ENCODE measurements around the gene NOTCH1. TPM values are rescaled to one million over a fixed set of nuclear protein-coding genes. Genes with fewer than 3 reads are reported as not detected.

NOTCH1 gene
- total RNA-seq, 1 experiment from 2014 or later, result 39.2 TPM

DNA sequence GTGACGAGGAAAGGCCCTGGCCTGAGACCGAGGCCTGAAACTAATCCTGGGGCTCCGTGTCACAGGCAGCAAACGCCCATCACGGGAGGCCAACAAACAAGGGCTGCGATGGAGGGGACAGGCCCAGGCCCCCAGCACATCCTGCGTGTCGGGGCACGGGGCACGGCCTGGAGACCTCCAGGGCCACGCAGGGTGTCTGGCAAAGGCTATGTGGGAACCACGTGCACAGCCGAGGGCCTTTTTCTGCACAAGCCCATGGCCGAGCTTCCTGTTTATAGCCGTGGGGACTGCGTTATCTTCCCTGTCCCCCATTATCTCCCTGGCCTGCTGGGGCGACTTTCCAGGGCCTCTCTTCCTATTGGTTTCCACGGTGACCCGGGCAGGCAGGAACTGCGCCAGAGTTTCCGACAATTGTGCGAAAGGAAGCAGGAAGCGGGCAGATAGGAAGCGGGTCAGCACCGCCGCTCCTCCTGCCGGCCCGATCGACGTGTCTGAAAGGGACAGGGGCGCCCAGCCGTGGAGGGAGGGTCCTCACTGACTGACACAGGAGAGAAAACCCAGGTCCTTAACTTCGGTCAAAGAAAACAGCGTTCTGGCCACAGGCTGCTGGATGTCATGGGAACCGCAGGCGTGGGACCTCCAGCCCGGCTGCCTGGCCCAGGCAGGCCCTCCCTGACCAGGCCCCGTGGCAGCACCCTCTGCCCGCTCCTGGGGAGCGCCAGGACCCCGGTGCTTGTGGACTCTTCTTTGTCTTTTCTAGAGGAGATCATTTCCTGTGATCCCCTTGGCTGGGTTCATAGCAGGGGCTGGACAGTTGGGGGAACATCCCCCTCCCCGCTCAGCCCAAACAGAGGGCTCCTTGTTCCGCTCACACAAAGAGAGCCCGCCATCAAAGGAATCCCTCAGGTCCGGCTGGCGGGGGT lies 33.9 kb downstream of the NOTCH1 start:
- Histone ChIP-seq H3K9me3 (ENCODE audit: insufficient read depth, low read depth) (no peaks in the 10 kb centered on the region), H2AFZ (no peak overlapping the region), H3K27ac (no peak overlapping the region), H3K36me3 (ENCODE audit: low read depth) (no peaks in the 10 kb centered on the region), H3K27me3 (ENCODE audit: insufficient read depth, low read depth) (no peaks in the 10 kb centered on the region), H3K4me3 (no peak overlapping the region), H3K4me2 (no peak overlapping the region), H4K20me1 (ENCODE audit: insufficient read depth) (no peaks in the 10 kb centered on the region; the same call in 1 of the 2 replicates), H3F3A (ENCODE audit: insufficient read depth, low read depth) (no peaks in the 10 kb centered on the region), H3K4me1 (replicated peaks; ENCODE audit: insufficient read depth) (no peaks in the 10 kb centered on the region), H3K79me2 (ENCODE audit: low read depth) (no peaks in the 10 kb centered on the region), H3K9me2 (ENCODE audit: insufficient read depth) (no peaks in the 10 kb centered on the region)
- no TSS peak for BruUV-seq (replicated peaks)
- POLR2A ChIA-PET (ENCODE audit: unreplicated experiment), result no interaction called here
- CTCF ChIA-PET, result no interaction called here
- TF ChIP-seq, protein P1, sequence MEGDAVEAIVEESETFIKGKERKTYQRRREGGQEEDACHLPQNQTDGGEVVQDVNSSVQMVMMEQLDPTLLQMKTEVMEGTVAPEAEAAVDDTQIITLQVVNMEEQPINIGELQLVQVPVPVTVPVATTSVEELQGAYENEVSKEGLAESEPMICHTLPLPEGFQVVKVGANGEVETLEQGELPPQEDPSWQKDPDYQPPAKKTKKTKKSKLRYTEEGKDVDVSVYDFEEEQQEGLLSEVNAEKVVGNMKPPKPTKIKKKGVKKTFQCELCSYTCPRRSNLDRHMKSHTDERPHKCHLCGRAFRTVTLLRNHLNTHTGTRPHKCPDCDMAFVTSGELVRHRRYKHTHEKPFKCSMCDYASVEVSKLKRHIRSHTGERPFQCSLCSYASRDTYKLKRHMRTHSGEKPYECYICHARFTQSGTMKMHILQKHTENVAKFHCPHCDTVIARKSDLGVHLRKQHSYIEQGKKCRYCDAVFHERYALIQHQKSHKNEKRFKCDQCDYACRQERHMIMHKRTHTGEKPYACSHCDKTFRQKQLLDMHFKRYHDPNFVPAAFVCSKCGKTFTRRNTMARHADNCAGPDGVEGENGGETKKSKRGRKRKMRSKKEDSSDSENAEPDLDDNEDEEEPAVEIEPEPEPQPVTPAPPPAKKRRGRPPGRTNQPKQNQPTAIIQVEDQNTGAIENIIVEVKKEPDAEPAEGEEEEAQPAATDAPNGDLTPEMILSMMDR (conservative IDR thresholded peaks at IDR 0.05), result no peak
- no peak for TF ChIP-seq EZH2 (IDR thresholded peaks at IDR 0.05; ENCODE audit: low read depth)
- intact Hi-C loops (cut with micrococcal nuclease; ENCODE audit: unreplicated experiment), result no loop called here
- no peak for DNase-seq

DNA sequence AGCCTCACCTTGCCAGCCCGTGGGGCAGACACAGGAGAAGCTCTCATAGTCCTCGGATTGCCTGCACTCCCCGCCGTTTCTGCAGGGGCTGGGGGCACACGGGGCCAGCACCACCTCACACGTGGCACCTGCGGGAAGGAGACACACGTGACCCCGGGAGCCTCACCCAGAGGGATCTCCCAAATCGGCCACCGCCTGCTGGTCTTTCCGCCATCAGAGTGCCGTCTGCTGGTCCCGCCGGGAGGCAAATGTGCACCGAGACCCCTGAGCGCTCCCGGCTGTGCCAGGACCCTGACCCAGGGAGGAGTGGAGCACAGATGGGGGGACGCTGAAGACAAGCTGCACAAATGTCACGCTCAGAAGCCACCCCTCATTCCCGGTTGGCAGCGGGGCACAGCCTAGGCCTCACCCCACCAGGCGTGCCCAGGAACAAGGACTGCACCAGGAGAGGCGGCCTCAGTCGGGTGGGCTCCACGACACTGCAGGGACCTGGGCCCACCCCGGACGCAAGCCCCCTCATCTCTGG lies 34.6 kb downstream of the NOTCH1 start:
- Histone ChIP-seq H3K36me3 (ENCODE audit: low read depth) (no peaks in the 10 kb centered on the region), H3K4me2 (no peak overlapping the region), H3K4me3 (no peak overlapping the region), H3K79me2 (ENCODE audit: low read depth) (no peaks in the 10 kb centered on the region), H3K27me3 (ENCODE audit: insufficient read depth, low read depth) (no peaks in the 10 kb centered on the region), H3K9me3 (ENCODE audit: insufficient read depth, low read depth) (no peaks in the 10 kb centered on the region), H3F3A (ENCODE audit: insufficient read depth, low read depth) (no peaks in the 10 kb centered on the region), H3K27ac (no peak overlapping the region), H4K20me1 (ENCODE audit: insufficient read depth) (no peaks in the 10 kb centered on the region; the same call in 1 of the 2 replicates), H3K4me1 (replicated peaks; ENCODE audit: insufficient read depth) (no peaks in the 10 kb centered on the region), H2AFZ (no peak overlapping the region), H3K9me2 (ENCODE audit: insufficient read depth) (no peaks in the 10 kb centered on the region)
- POLR2A ChIA-PET (ENCODE audit: unreplicated experiment), result no interaction called here
- TF ChIP-seq EZH2 (IDR thresholded peaks at IDR 0.05; ENCODE audit: low read depth), result no peak
- TF ChIP-seq, protein P1 (conservative IDR thresholded peaks at IDR 0.05), result no peak
- intact Hi-C loops (cut with micrococcal nuclease; ENCODE audit: unreplicated experiment), result no loop called here
- CTCF ChIA-PET, result no interaction called here
- BruUV-seq (replicated peaks), result no TSS peak
- no peak for DNase-seq

DNA sequence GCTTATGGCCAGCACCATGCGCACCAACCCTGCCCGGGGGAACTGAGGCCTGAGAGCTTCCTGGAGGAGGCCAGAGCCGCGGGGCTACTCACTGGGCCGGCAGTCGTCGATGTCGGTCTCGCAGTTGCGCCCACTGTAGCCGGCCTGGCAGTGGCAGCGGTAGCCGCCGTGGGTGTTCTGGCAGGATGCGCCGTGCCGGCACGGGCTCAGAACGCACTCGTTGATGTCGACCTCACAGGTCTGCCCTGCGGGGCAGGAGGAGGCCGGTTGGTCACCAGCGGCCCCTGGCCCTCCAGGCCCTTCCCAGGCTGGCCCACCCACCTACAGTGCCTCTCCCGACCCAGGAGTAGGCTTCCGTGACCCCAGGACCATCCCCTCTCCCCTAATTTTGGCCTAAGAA lies 35.3 kb downstream of the NOTCH1 start:
- Histone ChIP-seq H3K36me3 (ENCODE audit: low read depth) (no peaks in the 10 kb centered on the region), H2AFZ (no peak overlapping the region), H3K79me2 (ENCODE audit: low read depth) (no peaks in the 10 kb centered on the region), H3F3A (ENCODE audit: insufficient read depth, low read depth) (no peaks in the 10 kb centered on the region), H3K4me2 (no peak overlapping the region), H3K9me3 (ENCODE audit: insufficient read depth, low read depth) (no peaks in the 10 kb centered on the region), H3K4me3 (no peak overlapping the region), H3K27ac (no peak overlapping the region), H3K9me2 (ENCODE audit: insufficient read depth) (no peaks in the 10 kb centered on the region), H4K20me1 (ENCODE audit: insufficient read depth) (no peaks in the 10 kb centered on the region; the same call in 1 of the 2 replicates), H3K27me3 (ENCODE audit: insufficient read depth, low read depth) (no peaks in the 10 kb centered on the region), H3K4me1 (replicated peaks; ENCODE audit: insufficient read depth) (no peaks in the 10 kb centered on the region)
- TF ChIP-seq, protein P1 (conservative IDR thresholded peaks at IDR 0.05), result no peak
- no peak for TF ChIP-seq EZH2 (IDR thresholded peaks at IDR 0.05; ENCODE audit: low read depth)
- ChIA-PET POLR2A (ENCODE audit: unreplicated experiment) (no interaction called here), CTCF (no interaction called here)
- BruUV-seq (replicated peaks), result no TSS peak
- DNase-seq, result no peak
- intact Hi-C loops (cut with micrococcal nuclease; ENCODE audit: unreplicated experiment), result no loop called here
